NOMO-1 treated with DMSO at 0.1 percent for 48 hours (cell line): ENCODE measurements around the gene INAVA.
"Not testable (repeated sequence)": the region's sequence is repeated elsewhere in the genome, so short reads cannot be mapped to it uniquely, and the experiment has no call there.

Experiments used
- DNase-seq: peaks from one replicate; lab custom pipeline; 2025; ENCODE audit not compliant: unreplicated experiment; lab: John Stamatoyannopoulos, UW

Gene INAVA

GRCh38 chr1:200897259-200897658, 2.6 kb downstream of the INAVA start:
- no peak for DNase-seq

- no peak for DNase-seq
Measured at GRCh38 chr1:200899015-200899386, 4.3 kb downstream of the INAVA start.

- no peak for DNase-seq
Measured at GRCh38 chr1:200899451-200899915, 4.8 kb downstream of the INAVA start.

GRCh38 chr1:200899954-200900867, 5.5 kb downstream of the INAVA start:
- no peak for DNase-seq

- DNase-seq: no peak
Measured at GRCh38 chr1:200900877-200901276, 6.2 kb downstream of the INAVA start.

- DNase-seq: no peak
Measured at GRCh38 chr1:200901350-200901749, 6.7 kb downstream of the INAVA start.

GRCh38 chr1:200901796-200902444, 7.2 kb downstream of the INAVA start:
- DNase-seq: no peak

- no peak for DNase-seq
Measured at GRCh38 chr1:200903793-200904192, 9.1 kb downstream of the INAVA start.

GRCh38 chr1:200904772-200905171, 10.1 kb downstream of the INAVA start:
- no peak for DNase-seq

- DNase-seq: peak; percentile 47
Measured at GRCh38 chr1:200905411-200906052, 10.8 kb downstream of the INAVA start.

GRCh38 chr1:200906491-200906890, 11.8 kb downstream of the INAVA start:
- no peak for DNase-seq

GRCh38 chr1:200907611-200908097, 13.0 kb downstream of the INAVA start:
- DNase-seq: peak; percentile 90

GRCh38 chr1:200908191-200908868, 13.6 kb downstream of the INAVA start:
- DNase-seq: no peak

GRCh38 chr1:200909071-200909470, 14.4 kb downstream of the INAVA start:
- DNase-seq: no peak

GRCh38 chr1:200909757-200910239, 15.1 kb downstream of the INAVA start:
- no peak for DNase-seq

GRCh38 chr1:200911361-200911760, 16.7 kb downstream of the INAVA start:
- no peak for DNase-seq

- not testable (repeated sequence) for DNase-seq
Measured at GRCh38 chr1:200911936-200912335, 17.2 kb downstream of the INAVA start.

- DNase-seq: no peak
Measured at GRCh38 chr1:200912737-200913407, 18.2 kb downstream of the INAVA start.

- DNase-seq: no peak
Measured at GRCh38 chr1:200916152-200916551, 21.5 kb downstream of the INAVA start.

GRCh38 chr1:200916681-200917080, 22.0 kb downstream of the INAVA start:
- DNase-seq: no peak
